HepG2 (cell line): ENCODE measurements around the gene DGCR2. TPM values are rescaled to one million over a fixed set of nuclear protein-coding genes. Genes with fewer than 3 reads are reported as not detected.

Experiments
- ATAC-seq: fragments of 200-7000 bp; cut with Tn5 transposase; 3 replicates; pipeline ENCODE4 v1.9.1; 2020; ENCODE audit warnings: mild to moderate bottlenecking, moderate library complexity
- BruUV-seq: library from RNA; stranded (reverse); fragments of 400-500 nt; replicated peaks from 2 replicates; lab custom pipeline; 2021; lab: Mats Ljungman, UMichigan
- CTCF ChIA-PET: fragments of 300-600 bp; formaldehyde crosslinking; extraction: SDS; loops from one replicate; lab custom pipeline; 2021; ENCODE audit warnings: low total read pairs, inconsistent platforms, low intra/inter-chr PET ratio; lab: Yijun Ruan, JAX
- POLR2A ChIA-PET: fragments of 350-600 bp; sonication (Branson Sonifier 250); formaldehyde crosslinking; loops from one replicate; lab custom pipeline; 2020; ENCODE audit warnings: antibody characterized with exemption, inconsistent platforms; lab: Yijun Ruan, JAX
- DNase-seq: peaks from one replicate; pipeline ENCODE4 v3.0.0-alpha.2; 2015; ENCODE audit warnings: low spot score
- FAIRE-seq: peaks from 3 replicates; lab custom pipeline; 2011; peaks lifted over from hg19 to GRCh38; lab: Jason Lieb, UNC
- H2AFZ ChIP-seq: one replicate; pipeline ENCODE4 v1.6.1; 2011; ENCODE audit warnings: low read length, inconsistent platforms
- H3K27ac ChIP-seq: fragments of 300-600 bp; 3 replicates; pipeline ENCODE4 v1.8.0; 2011; ENCODE audit warnings: mixed run types, mild to moderate bottlenecking, mixed read lengths, low read length, inconsistent platforms; ENCODE audit not compliant: insufficient read depth; ENCODE audit errors: extremely low read length
- H3K27me3 ChIP-seq, 2 experiments: fragments of 200-600 bp in 1 of 2; 2 replicates in 1 of 2; 3 replicates in 1 of 2; pipeline versions ENCODE4 v1.6.0 to v1.8.0; 2011; ENCODE audit warnings: low read length in 2 of 2, mild to moderate bottlenecking in 2 of 2, moderate library complexity in 2 of 2, inconsistent platforms in 1 of 2; ENCODE audit not compliant: insufficient read depth in 2 of 2, control insufficient read depth in 1 of 2
- H3K36me3 ChIP-seq, 2 experiments: fragments of 200-600 bp in 1 of 2; replicated peaks in 1 of 2; 2 replicates in 1 of 2; 3 replicates in 1 of 2; pipeline versions ENCODE4 v1.5.1 to v1.8.0; 2011; ENCODE audit warnings: low read length in 2 of 2, inconsistent platforms in 1 of 2; ENCODE audit not compliant: insufficient read depth in 2 of 2, control insufficient read depth in 1 of 2
- H3K4me1 ChIP-seq: 2 replicates; pipeline ENCODE4 v1.5.1; 2012; ENCODE audit warnings: low read length, inconsistent platforms; ENCODE audit not compliant: insufficient read depth
- H3K4me2 ChIP-seq: 2 replicates; pipeline ENCODE4 v1.6.0; 2011; ENCODE audit warnings: low read depth, low read length, inconsistent platforms
- H3K4me3 ChIP-seq, 3 experiments: fragments of 200-600 bp in 1 of 3; sonication (generic), shearing (Covaris generic) in 1 of 3; replicated peaks in 1 of 3; 2 replicates each; pipeline ENCODE4 v1.5.1; 2011 to 2016; ENCODE audit warnings: low read length in 3 of 3, inconsistent platforms in 2 of 3, low read depth in 2 of 3, mild to moderate bottlenecking in 2 of 3, control low read depth in 1 of 3, mixed read lengths in 1 of 3; ENCODE audit not compliant: insufficient read depth in 1 of 3
- H3K79me2 ChIP-seq: one replicate; pipeline ENCODE4 v1.6.1; 2011; ENCODE audit warnings: low read length, inconsistent platforms; ENCODE audit not compliant: insufficient read depth
- H3K9ac ChIP-seq: 2 replicates; pipeline ENCODE4 v1.6.0; 2011; ENCODE audit warnings: mild to moderate bottlenecking, low read depth, low read length, inconsistent platforms; ENCODE audit not compliant: insufficient read depth
- H3K9me3 ChIP-seq: 2 replicates; pipeline ENCODE4 v1.5.1; 2012; ENCODE audit warnings: mild to moderate bottlenecking, low read length
- H4K20me1 ChIP-seq: 2 replicates; pipeline ENCODE4 v1.6.0; 2011; ENCODE audit warnings: inconsistent platforms, mild to moderate bottlenecking, low read length, moderate library complexity; ENCODE audit not compliant: insufficient read depth
- BRCA1 ChIP-seq: sonication (generic); formaldehyde crosslinking; IDR thresholded peaks from 2 replicates; pipeline ENCODE4 v1.4.0; 2020; ENCODE audit warnings: missing genetic modification reagents
- GATAD2A ChIP-seq: IDR thresholded peaks from 2 replicates; pipeline ENCODE4 v1.6.1; 2016
- GMEB1 ChIP-seq: sonication (generic); formaldehyde crosslinking; IDR thresholded peaks from 2 replicates; pipeline ENCODE4 v1.5.1; 2020; ENCODE audit warnings: missing genetic modification reagents, mild to moderate bottlenecking, borderline replicate concordance
- HES4 ChIP-seq: sonication (generic); formaldehyde crosslinking; IDR thresholded peaks from 2 replicates; pipeline ENCODE4 v1.9.0; 2021; ENCODE audit warnings: mild to moderate bottlenecking, missing genetic modification reagents, borderline replicate concordance
- ISL2 ChIP-seq: sonication (generic); formaldehyde crosslinking; IDR thresholded peaks from 2 replicates; pipeline ENCODE4 v1.5.0; 2020; ENCODE audit warnings: missing genetic modification reagents
- KDM1A ChIP-seq: IDR thresholded peaks from 2 replicates; pipeline ENCODE4 v1.6.1; 2016; ENCODE audit warnings: missing compliant biosample characterization
- MBD4 ChIP-seq: IDR thresholded peaks from 2 replicates; pipeline ENCODE4 v1.6.1; 2012; ENCODE audit warnings: low read length, inconsistent platforms, borderline replicate concordance
- REL ChIP-seq: sonication (generic); formaldehyde crosslinking; conservative IDR thresholded peaks from 2 replicates; pipeline ENCODE4 v1.8.0; 2022; ENCODE audit warnings: mild to moderate bottlenecking, missing genetic modification reagents, moderate library complexity
- TCF7L2 ChIP-seq: IDR thresholded peaks from 2 replicates; pipeline ENCODE4 v1.6.1; 2011; ENCODE audit warnings: mild to moderate bottlenecking, low read depth, low read length, moderate library complexity
- XRCC5 ChIP-seq: fragments of 200-400 bp; formaldehyde crosslinking; optimal IDR thresholded peaks from 2 replicates; pipeline ENCODE3; 2017; ENCODE audit warnings: mild to moderate bottlenecking, low read length
- ZBTB3 ChIP-seq: sonication (generic); formaldehyde crosslinking; IDR thresholded peaks from 2 replicates; pipeline ENCODE4 v1.4.0; 2020; ENCODE audit warnings: low read depth, mild to moderate bottlenecking, moderate library complexity, missing genetic modification reagents, borderline replicate concordance
- ZBTB34 ChIP-seq: sonication (generic); formaldehyde crosslinking; IDR thresholded peaks from 2 replicates; pipeline ENCODE4 v1.8.0; 2022; ENCODE audit warnings: mild to moderate bottlenecking, missing genetic modification reagents
- ZNF124 ChIP-seq: sonication (generic); formaldehyde crosslinking; IDR thresholded peaks from 2 replicates; pipeline ENCODE4 v1.4.0; 2020; ENCODE audit warnings: missing genetic modification reagents
- ZNF460 ChIP-seq: sonication (generic); formaldehyde crosslinking; IDR thresholded peaks from 2 replicates; pipeline ENCODE4 v1.5.1; 2020; ENCODE audit warnings: missing genetic modification reagents, mild to moderate bottlenecking, borderline replicate concordance
- ZNF724P ChIP-seq: sonication (generic); formaldehyde crosslinking; IDR thresholded peaks from 2 replicates; pipeline ENCODE4 v1.8.0; 2022; ENCODE audit warnings: missing genetic modification reagents, borderline replicate concordance
- WGBS: methylation state at CpG from one replicate; pipeline ENCODE4 v1.1.6; 2017; ENCODE audit warnings: low lambda C conversion rate; 5-methylcytosine and 5-hydroxymethylcytosine counted together
- in situ Hi-C: cut with HindIII; loops from 2 replicates; pipeline ENCODE4 v1.10.0; 2017; ENCODE audit warnings: low pct_unique_long_range_greater_than_20kb; ENCODE audit not compliant: extremely low pct_ligation_motif_present
- intact Hi-C: fragments of 100-400 bp; cut with micrococcal nuclease; formaldehyde crosslinking; loops from one replicate; pipeline ENCODE4 v1.10.0; 2022; ENCODE audit not compliant: unreplicated experiment
- polyA plus RNA-seq, 8 experiments: library from polyadenylated mRNA; depleted of rRNA in 3 of 8; stranded (reverse) in 7 of 8; unstranded in 1 of 8; fragments of >200 nt; fragmentation: Illumina TruSeq in 4 of 8; extraction: Trizol in 4 of 8; gene quantifications; 2 replicates each; pipeline versions ENCODE4 v1.2.1 to v1.2.3, GENCODE V29; 2011 to 2016; ENCODE audit warnings: low read depth in 4 of 8, missing spikeins in 1 of 8, mixed read lengths in 1 of 8; ENCODE audit not compliant: insufficient read depth in 1 of 8
- total RNA-seq, 5 experiments: library from RNA; depleted of rRNA; stranded (reverse); fragments of >200 nt; fragmentation: Illumina TruSeq; extraction: Trizol; gene quantifications; 2 replicates each; pipeline ENCODE4 v1.2.3, GENCODE V29; 2016; ENCODE audit warnings: low read depth in 1 of 5

Gene DGCR2
- total and polyA plus RNA-seq, 2 of the 13 experiments (the other 11 are each of a cell fraction or from before 2014, with no cell fraction given) = 23.1 to 35.3 TPM

GRCh38 chr22:19050117-19050516, 72.1 kb downstream of the DGCR2 start:
- H3K9ac ChIP-seq = no peak overlapping the region
- FAIRE-seq (no peak), DNase-seq (no peak), ATAC-seq (no peak)
- H3K79me2 ChIP-seq = no peaks in the 10 kb centered on the region
- CTCF ChIA-PET = no interaction called here
- WGBS = 96% methylated on average over 3 of the region's 3 CpGs
- no peaks in the 10 kb centered on the region for H3K9me3 ChIP-seq
- no peak overlapping the region for H3K4me2 ChIP-seq
- H3K4me1 ChIP-seq = no peaks in the 10 kb centered on the region
- in situ Hi-C loops = no loop called here
- H4K20me1 ChIP-seq = no peaks in the 10 kb centered on the region
- BruUV-seq = no TSS peak
- H3K4me3 ChIP-seq = no peak overlapping the region
- peaks cover 31 to 80% of the 10 kb centered on the region in 2 experiments for H3K36me3 ChIP-seq
- POLR2A ChIA-PET = no interaction called here
- intact Hi-C loops = no loop called here
- no peaks in the 10 kb centered on the region for H3K27me3 ChIP-seq
- no peak for TF ChIP-seq ISL2 (CRISPR knock-in tag)
- no peak for TF ChIP-seq GMEB1 (CRISPR knock-in tag)
- no peak for TF ChIP-seq BRCA1
- TF ChIP-seq GATAD2A = no peak
- no peak for TF ChIP-seq ZNF124 (CRISPR knock-in tag)
- TF ChIP-seq ZBTB3 (CRISPR knock-in tag) = no peak
- TF ChIP-seq XRCC5 = no peak
- no peak for TF ChIP-seq MBD4
- TF ChIP-seq TCF7L2 = no peak
- TF ChIP-seq REL = no peak
- TF ChIP-seq ZBTB34 (CRISPR knock-in tag) = no peak
- TF ChIP-seq ZNF724P (CRISPR knock-in tag) = no peak
- TF ChIP-seq ZNF460 (CRISPR knock-in tag) = no peak
- no peak for TF ChIP-seq KDM1A (CRISPR knock-in tag)
- no peak for TF ChIP-seq HES4
- H3K27ac ChIP-seq = no peak overlapping the region
- H2AFZ ChIP-seq = no peak overlapping the region
